MM.1S (cell line): ENCODE data around the gene FCAR.
"Not testable (repeated sequence)": the region's sequence is repeated elsewhere in the genome, so short reads cannot be mapped to it uniquely, and the experiment has no call there.

Experiments
- DNase-seq: peaks from one replicate; pipeline ENCODE4 v3.0.0-alpha.2; 2015
- H2AFZ ChIP-seq: fragments of 300-600 bp; sonication (generic); 2 replicates; pipeline ENCODE4 v1.6.0; 2016; ENCODE audit warnings: antibody characterized with exemption, low read length
- H3F3A ChIP-seq: fragments of 300-600 bp; sonication (generic); 2 replicates; pipeline ENCODE4 v1.6.1; 2016; ENCODE audit warnings: mild to moderate bottlenecking, antibody characterized with exemption, low read length, moderate library complexity, mixed read lengths; ENCODE audit not compliant: insufficient read depth
- H3K27ac ChIP-seq: fragments of 300-600 bp; sonication (generic); 2 replicates; pipeline ENCODE4 v1.5.1; 2016; ENCODE audit warnings: mild to moderate bottlenecking, low read length
- H3K27me3 ChIP-seq: fragments of 300-600 bp; sonication (generic); replicated peaks from 2 replicates; pipeline ENCODE4 v1.6.0; 2016; ENCODE audit warnings: low read length; ENCODE audit not compliant: insufficient read depth
- H3K36me3 ChIP-seq: fragments of 300-600 bp; sonication (generic); replicated peaks from 2 replicates; pipeline ENCODE4 v1.6.1; 2016; ENCODE audit warnings: mild to moderate bottlenecking, low read length, mixed read lengths; ENCODE audit not compliant: insufficient read depth
- H3K4me1 ChIP-seq: fragments of 300-600 bp; sonication (generic); 2 replicates; pipeline ENCODE4 v1.6.1; 2016; ENCODE audit warnings: low read length, mixed read lengths
- H3K4me2 ChIP-seq: fragments of 300-600 bp; sonication (generic); 2 replicates; pipeline ENCODE4 v1.6.0; 2016; ENCODE audit warnings: low read depth, low read length
- H3K4me3 ChIP-seq: fragments of 300-600 bp; sonication (generic); 2 replicates; pipeline ENCODE4 v1.5.1; 2016; ENCODE audit warnings: low read length, mixed read lengths
- H3K79me2 ChIP-seq: fragments of 300-600 bp; sonication (generic); 2 replicates; pipeline ENCODE4 v1.6.1; 2016; ENCODE audit warnings: mixed run types, low read length, mixed read lengths
- H3K9ac ChIP-seq: fragments of 300-600 bp; sonication (generic); 2 replicates; pipeline ENCODE4 v1.6.1; 2016; ENCODE audit warnings: low read length, mixed read lengths
- H3K9me2 ChIP-seq: fragments of 300-600 bp; sonication (generic); replicated peaks from 2 replicates; pipeline ENCODE4 v1.6.1; 2016; ENCODE audit warnings: mild to moderate bottlenecking, low read length, mixed read lengths; ENCODE audit not compliant: insufficient read depth
- H3K9me3 ChIP-seq: fragments of 300-600 bp; sonication (generic); replicated peaks from 2 replicates; pipeline ENCODE4 v1.6.1; 2016; ENCODE audit warnings: mild to moderate bottlenecking, low read length, mixed read lengths; ENCODE audit not compliant: insufficient read depth
- H4K20me1 ChIP-seq: fragments of 300-600 bp; sonication (generic); 2 replicates; pipeline ENCODE4 v1.6.1; 2016; ENCODE audit warnings: mild to moderate bottlenecking, low read length, moderate library complexity, mixed read lengths; ENCODE audit not compliant: insufficient read depth
- CTCF ChIP-seq: fragments of 300-600 bp; sonication (generic); IDR thresholded peaks from 2 replicates; pipeline ENCODE4 v1.5.1; 2016; ENCODE audit warnings: antibody characterized with exemption, low read length, mixed read lengths
- EZH2 ChIP-seq: fragments of 300-600 bp; sonication (generic); optimal IDR thresholded peaks from 2 replicates; pipeline ENCODE3; 2017; ENCODE audit warnings: low read depth, mild to moderate bottlenecking, antibody characterized with exemption, low read length, mixed read lengths
- EZH2phosphoT487 ChIP-seq: fragments of 300-600 bp; sonication (generic); IDR thresholded peaks from 2 replicates; pipeline ENCODE4 v1.6.1; 2018; ENCODE audit warnings: antibody characterized with exemption, low read length

Gene FCAR

GRCh38 chr19:54906819-54907218 lies 32.8 kb downstream of the FCAR start:
- Histone ChIP-seq H3K79me2 (no peaks in the 10 kb centered on the region), H3K4me2 (no peak overlapping the region), H4K20me1 (no peaks in the 10 kb centered on the region), H3K27ac (no peak overlapping the region), H3K9me2 (no peaks in the 10 kb centered on the region), H3K4me1 (no peaks in the 10 kb centered on the region), H3K4me3 (no peak overlapping the region), H3K9me3 (no peaks in the 10 kb centered on the region), H3K36me3 (no peaks in the 10 kb centered on the region), H3F3A (no peaks in the 10 kb centered on the region), H2AFZ (no peak overlapping the region), H3K9ac (no peak overlapping the region), H3K27me3 (peaks cover 35% of the 10 kb centered on the region)
- DNase-seq: no peak
- TF ChIP-seq EZH2 (no peak), CTCF (no peak), EZH2phosphoT487 (no peak)

GRCh38 chr19:54907899-54908298 lies 33.9 kb downstream of the FCAR start:
- not testable (repeated sequence) for H3K9me2 ChIP-seq, H2AFZ ChIP-seq, H3K9me3 ChIP-seq, H3K4me2 ChIP-seq, H3K36me3 ChIP-seq, H3K4me1 ChIP-seq, H3K4me3 ChIP-seq, H3K9ac ChIP-seq, H3F3A ChIP-seq, H4K20me1 ChIP-seq, H3K27ac ChIP-seq, H3K79me2 ChIP-seq, DNase-seq
- H3K27me3 ChIP-seq: peaks cover 33% of the 10 kb centered on the region

- no peak overlapping the region for H3K9ac ChIP-seq
- peaks cover 26% of the 10 kb centered on the region for H3K27me3 ChIP-seq
- H3K4me2 ChIP-seq: no peak overlapping the region
- no peaks in the 10 kb centered on the region for H3K9me2 ChIP-seq
- H3K36me3 ChIP-seq: no peaks in the 10 kb centered on the region
- no peak overlapping the region for H3K27ac ChIP-seq
- no peaks in the 10 kb centered on the region; the same call in 1 of the 2 replicates for H3F3A ChIP-seq
- no peak overlapping the region for H2AFZ ChIP-seq
- peaks cover 3% of the 10 kb centered on the region; the same call in 1 of the 2 replicates for H3K4me1 ChIP-seq
- TF ChIP-seq CTCF (no peak), EZH2 (no peak), EZH2phosphoT487 (no peak)
- no peak for DNase-seq
- no peaks in the 10 kb centered on the region for H3K79me2 ChIP-seq
- no peaks in the 10 kb centered on the region for H4K20me1 ChIP-seq
- H3K9me3 ChIP-seq: no peaks in the 10 kb centered on the region
- no peak overlapping the region for H3K4me3 ChIP-seq
Observed at GRCh38 chr19:54916822-54917221, 42.8 kb downstream of the FCAR start.

GRCh38 chr19:54918499-54918898 lies 44.5 kb downstream of the FCAR start:
- no peak for DNase-seq
- no peaks in the 10 kb centered on the region for H3K9me3 ChIP-seq

More at GRCh38 chr19:54918499-54918898, 44.5 kb downstream of the FCAR start:
- H3K27ac ChIP-seq: no peak overlapping the region
- peaks cover 15% of the 10 kb centered on the region for H3K27me3 ChIP-seq
- no peak overlapping the region for H3K4me3 ChIP-seq
- H3K4me1 ChIP-seq: peaks cover 5% of the 10 kb centered on the region; the same call in 1 of the 2 replicates
- no peak overlapping the region for H3K4me2 ChIP-seq
- H4K20me1 ChIP-seq: no peaks in the 10 kb centered on the region
- no peaks in the 10 kb centered on the region for H3K79me2 ChIP-seq
- H3K9ac ChIP-seq: no peak overlapping the region
- no peak overlapping the region for H2AFZ ChIP-seq
- TF ChIP-seq CTCF (no peak), EZH2phosphoT487 (no peak), EZH2 (no peak)
- no peaks in the 10 kb centered on the region for H3K36me3 ChIP-seq
- no peaks in the 10 kb centered on the region; the same call in 1 of the 2 replicates for H3F3A ChIP-seq
- H3K9me2 ChIP-seq: no peaks in the 10 kb centered on the region
